Bronchial epithelial cell (primary cell): Measurements from ENCODE around the gene FGF18. TPM values are rescaled to one million over a fixed set of nuclear protein-coding genes. Genes with fewer than 3 reads are reported as not detected.

ENCODE experiments used
- DNase-seq: peaks from one replicate; pipeline ENCODE4 v3.0.0-alpha.2; 2010; ENCODE audit warnings: low read depth
- FAIRE-seq: peaks from 2 replicates; lab custom pipeline; 2011; peaks lifted over from hg19 to GRCh38; lab: Jason Lieb, UNC
- H3K27me3 ChIP-seq: 2 replicates; pipeline ENCODE4 v1.5.1; 2011; ENCODE audit warnings: low read length; ENCODE audit not compliant: control insufficient read depth, insufficient read depth
- H3K36me3 ChIP-seq: 2 replicates; pipeline ENCODE4 v1.5.1; 2011; ENCODE audit warnings: low read length; ENCODE audit not compliant: control insufficient read depth, insufficient read depth
- H3K4me3 ChIP-seq: 2 replicates; pipeline ENCODE4 v1.5.1; 2011; ENCODE audit warnings: mild to moderate bottlenecking, low read depth, low read length, control low read depth
- total RNA-seq: library from RNA; depleted of rRNA; stranded (reverse); fragments of >200 nt; gene quantifications from 2 replicates; pipeline ENCODE4 v1.2.1, GENCODE V29; 2014
- TF ChIP-seq, protein P1 (sequence below): IDR thresholded peaks from 2 replicates; pipeline ENCODE4 v1.5.1; 2011; ENCODE audit warnings: mild to moderate bottlenecking, moderate library complexity, low read length, control low read depth, inconsistent platforms; ENCODE audit not compliant: insufficient read depth, severe bottlenecking

Gene FGF18
- total RNA-seq, 1 donor from 2014 or later, result not detected

DNA sequence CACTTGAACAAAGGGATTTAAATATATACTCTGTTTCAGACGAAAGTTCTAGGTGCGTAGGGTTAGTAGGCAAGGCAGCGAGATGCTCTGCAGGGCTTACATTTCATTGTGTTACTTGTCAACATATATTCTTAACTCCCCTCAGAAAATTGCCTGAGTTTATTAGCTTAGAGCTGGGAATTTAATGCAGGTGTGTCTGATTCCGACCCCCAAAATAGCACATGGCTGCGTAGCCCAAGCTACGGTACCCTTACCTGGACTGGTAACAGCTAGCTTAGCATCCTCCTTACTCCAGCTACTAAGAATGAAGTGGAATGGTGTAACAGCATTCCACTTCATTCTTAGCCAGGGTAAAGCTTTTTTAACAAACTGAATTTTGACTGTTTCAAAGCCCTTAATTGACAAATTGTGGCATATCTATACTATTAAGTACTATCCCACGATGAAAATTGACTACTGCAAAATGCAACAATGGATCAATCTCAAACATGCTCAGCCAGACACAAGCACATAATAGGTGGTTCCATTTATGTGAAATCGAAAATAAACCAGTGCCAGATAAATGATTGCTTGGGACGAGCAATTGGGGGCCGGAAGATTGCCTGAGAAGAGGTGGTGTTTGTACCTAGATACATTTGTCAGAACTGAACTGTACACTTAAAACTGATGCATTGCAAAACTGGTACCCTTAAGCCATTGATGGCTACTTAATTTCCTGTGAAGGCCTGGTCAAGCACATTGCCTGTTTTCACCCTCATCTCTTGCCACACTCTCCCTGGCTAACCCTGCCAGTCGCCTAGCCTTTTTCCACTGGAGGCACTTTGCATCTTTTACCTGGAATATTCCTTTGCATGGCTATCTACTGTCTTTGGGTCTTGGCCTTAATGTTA lies 3.0 kb upstream of the FGF18 start:
- DNase-seq (no peak), FAIRE-seq (no peak)
- Histone ChIP-seq H3K36me3 (no peaks in the 10 kb centered on the region), H3K27me3 (peaks cover 12% of the 10 kb centered on the region), H3K4me3 (no peak overlapping the region)
- TF ChIP-seq, protein P1, sequence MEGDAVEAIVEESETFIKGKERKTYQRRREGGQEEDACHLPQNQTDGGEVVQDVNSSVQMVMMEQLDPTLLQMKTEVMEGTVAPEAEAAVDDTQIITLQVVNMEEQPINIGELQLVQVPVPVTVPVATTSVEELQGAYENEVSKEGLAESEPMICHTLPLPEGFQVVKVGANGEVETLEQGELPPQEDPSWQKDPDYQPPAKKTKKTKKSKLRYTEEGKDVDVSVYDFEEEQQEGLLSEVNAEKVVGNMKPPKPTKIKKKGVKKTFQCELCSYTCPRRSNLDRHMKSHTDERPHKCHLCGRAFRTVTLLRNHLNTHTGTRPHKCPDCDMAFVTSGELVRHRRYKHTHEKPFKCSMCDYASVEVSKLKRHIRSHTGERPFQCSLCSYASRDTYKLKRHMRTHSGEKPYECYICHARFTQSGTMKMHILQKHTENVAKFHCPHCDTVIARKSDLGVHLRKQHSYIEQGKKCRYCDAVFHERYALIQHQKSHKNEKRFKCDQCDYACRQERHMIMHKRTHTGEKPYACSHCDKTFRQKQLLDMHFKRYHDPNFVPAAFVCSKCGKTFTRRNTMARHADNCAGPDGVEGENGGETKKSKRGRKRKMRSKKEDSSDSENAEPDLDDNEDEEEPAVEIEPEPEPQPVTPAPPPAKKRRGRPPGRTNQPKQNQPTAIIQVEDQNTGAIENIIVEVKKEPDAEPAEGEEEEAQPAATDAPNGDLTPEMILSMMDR, result no peak

DNA sequence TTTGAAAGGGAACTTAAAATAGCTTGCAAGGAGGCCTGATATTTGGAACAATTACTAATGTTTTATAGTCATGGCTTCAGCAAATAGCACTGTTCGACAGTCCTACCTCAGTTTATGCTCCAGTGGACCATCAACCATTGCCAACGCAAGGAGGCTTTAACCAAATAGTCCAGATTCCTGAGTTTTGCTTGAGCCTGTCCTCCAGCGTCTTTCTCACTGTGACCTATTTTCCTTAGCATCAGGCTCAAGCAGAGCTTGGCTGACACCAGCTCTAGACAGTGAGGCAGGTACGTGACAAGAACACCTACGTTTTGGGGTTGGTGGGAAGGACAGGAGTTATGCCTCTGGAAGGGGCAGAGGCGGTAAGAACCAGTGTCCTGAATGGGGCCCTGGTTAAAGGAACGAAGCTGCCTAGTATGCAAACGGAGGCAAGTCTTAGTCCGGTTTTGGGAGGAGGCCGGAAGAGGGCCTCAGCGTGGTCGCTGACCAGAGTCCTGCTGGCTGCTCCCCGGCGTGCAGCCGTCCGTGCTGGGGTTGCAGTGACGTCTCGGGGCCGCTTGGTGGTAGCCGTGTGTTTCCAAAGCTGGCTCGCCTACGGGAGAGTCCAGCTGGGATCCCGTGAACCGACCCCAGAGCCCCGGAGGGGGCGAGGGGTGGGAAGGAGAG lies 998 bp upstream of the FGF18 start:
- peak; percentile 28 for FAIRE-seq
- peak; percentile 53 for DNase-seq
- Histone ChIP-seq H3K4me3 (no peak overlapping the region), H3K27me3 (peaks cover 15% of the 10 kb centered on the region), H3K36me3 (no peaks in the 10 kb centered on the region)
- TF ChIP-seq, protein P1, result peak; percentile 97

DNA sequence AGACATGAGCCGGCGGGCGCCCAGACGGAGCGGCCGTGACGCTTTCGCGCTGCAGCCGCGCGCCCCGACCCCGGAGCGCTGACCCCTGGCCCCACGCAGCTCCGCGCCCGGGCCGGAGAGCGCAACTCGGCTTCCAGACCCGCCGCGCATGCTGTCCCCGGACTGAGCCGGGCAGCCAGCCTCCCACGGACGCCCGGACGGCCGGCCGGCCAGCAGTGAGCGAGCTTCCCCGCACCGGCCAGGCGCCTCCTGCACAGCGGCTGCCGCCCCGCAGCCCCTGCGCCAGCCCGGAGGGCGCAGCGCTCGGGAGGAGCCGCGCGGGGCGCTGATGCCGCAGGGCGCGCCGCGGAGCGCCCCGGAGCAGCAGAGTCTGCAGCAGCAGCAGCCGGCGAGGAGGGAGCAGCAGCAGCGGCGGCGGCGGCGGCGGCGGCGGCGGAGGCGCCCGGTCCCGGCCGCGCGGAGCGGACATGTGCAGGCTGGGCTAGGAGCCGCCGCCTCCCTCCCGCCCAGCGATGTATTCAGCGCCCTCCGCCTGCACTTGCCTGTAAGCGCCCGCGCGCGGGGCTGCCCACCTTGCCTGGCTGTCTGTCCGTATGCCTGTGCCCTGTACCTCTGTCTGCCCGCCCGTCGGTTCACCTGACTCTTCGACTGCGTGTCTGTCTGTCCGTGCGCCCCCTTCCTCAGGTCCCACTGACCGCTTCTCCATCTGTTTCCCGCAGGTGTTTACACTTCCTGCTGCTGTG lies 412 bp downstream of the FGF18 start:
- Histone ChIP-seq H3K4me3 (no peak overlapping the region), H3K36me3 (no peaks in the 10 kb centered on the region), H3K27me3 (peaks cover 15% of the 10 kb centered on the region)
- TF ChIP-seq, protein P1, result no peak
- DNase-seq (no peak), FAIRE-seq (no peak)

DNA sequence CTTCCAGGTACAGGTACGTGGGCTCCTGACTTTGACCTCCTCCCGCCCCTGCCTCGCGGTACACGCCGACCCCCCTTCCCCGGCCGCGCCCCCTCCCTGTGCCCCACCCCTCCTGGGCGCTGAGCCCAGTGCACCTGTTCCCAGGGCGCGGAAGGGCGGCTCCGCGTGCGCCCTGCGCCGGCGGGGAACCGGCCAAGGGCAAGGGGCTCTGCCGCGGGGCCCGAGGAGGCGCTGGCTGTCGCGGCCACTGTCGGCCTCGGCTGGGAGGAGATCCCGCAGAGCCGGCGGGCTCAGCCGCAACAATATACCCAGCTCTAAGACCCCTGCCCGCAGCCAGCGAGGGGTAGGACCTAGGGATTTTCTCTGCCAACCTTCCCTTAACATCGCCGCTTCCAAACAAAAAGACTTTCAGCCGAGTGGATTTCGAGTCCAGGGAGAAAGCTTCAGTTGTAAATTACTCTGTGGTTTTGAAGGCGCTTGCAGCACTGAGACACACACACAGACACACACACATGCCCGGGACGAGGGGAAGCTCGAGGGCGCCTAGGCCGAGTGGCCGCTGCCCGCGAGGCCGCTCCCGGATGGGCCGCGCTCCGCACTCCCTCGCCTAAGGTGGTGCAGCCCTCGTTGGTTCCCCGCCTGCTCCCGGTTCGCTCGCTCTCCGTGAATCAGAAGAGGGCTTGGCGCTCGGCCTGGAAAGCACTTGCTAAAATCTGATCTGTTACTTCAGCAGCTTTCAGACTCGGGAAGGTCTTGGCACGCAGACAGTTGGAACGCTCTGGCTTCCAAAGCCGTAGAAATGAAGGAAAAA lies 1.2 kb downstream of the FGF18 start:
- FAIRE-seq (no peak), DNase-seq (peak; percentile 50)
- Histone ChIP-seq H3K4me3 (no peak overlapping the region), H3K36me3 (no peaks in the 10 kb centered on the region), H3K27me3 (peaks cover 16% of the 10 kb centered on the region)
- TF ChIP-seq, protein P1, result no peak
